NCI-H748 (cell line): ENCODE results near the gene CHMP2A.
"Not testable (repeated sequence)": the region's sequence is repeated elsewhere in the genome, so short reads cannot be mapped to it uniquely, and the experiment has no call there.

ENCODE experiments used
- DNase-seq: peaks from one replicate; lab custom pipeline; 2025; ENCODE audit not compliant: unreplicated experiment; lab: John Stamatoyannopoulos, UW

CHMP2A gene

DNA sequence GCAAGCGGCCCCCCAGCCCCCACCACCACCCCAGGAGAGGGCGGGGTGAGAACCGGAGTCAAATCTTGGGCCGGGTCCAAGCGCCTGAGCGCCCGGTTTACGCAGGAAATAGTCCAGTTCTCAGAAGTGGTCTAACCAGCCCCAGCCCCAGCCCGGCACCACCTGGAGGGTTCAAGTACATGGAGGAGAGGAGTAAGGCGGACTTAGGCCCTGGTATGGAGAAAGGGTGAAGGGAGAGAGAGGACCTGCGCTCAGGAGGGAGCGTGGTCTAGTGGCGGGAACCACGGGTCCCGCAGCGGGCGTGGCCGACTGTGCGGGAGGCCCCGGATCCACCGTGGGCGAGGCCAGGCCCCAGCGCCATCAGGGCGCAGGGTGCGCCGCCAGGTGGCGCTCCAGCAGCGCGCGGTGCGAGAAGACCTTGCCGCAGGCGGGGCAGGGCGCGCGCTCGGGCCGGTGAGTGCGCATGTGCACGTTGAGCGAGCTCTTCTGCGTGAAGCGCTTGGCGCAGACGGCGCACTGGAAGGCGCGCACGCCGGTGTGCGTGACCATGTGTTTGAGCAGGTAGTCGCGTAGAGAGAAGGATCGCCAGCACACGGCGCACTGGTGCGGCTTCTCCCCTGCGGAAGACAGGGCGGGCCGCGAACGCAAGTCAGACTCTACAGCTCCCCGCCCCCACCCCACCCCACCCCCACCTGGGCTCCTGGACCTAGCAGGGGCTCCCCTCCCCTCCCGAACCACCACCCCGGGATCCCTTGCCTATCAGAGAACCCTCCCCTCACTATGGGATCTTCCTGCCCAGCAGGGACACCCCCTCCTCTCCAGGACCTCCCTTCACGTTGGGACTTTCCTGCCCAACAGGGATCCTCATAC, 41.0 kb downstream of the CHMP2A start:
- peak; percentile 99 for DNase-seq

DNA sequence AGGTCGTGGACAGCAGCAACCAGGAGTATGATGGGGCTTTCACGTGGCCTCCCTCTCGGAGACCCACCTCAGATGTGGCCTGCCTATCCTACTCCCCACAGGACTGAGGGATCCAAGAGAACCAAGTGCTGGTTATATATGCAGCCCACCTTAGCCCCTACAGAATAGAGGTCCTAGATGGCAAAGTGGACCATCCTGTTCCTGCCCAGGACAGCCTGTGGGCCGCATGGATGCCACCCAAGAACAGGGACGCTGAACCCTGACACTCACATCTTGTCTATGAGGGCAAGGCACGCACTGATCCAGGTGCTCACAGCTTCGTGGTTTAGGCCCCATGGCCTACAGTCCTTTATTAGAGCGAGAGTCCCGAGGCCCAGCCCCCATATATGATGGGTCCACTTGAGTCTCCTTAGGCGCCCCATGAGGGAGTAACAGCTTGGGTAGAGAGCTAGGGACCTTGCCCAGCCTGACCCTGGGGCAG, 41.7 kb downstream of the CHMP2A start:
- DNase-seq, result no peak

DNA sequence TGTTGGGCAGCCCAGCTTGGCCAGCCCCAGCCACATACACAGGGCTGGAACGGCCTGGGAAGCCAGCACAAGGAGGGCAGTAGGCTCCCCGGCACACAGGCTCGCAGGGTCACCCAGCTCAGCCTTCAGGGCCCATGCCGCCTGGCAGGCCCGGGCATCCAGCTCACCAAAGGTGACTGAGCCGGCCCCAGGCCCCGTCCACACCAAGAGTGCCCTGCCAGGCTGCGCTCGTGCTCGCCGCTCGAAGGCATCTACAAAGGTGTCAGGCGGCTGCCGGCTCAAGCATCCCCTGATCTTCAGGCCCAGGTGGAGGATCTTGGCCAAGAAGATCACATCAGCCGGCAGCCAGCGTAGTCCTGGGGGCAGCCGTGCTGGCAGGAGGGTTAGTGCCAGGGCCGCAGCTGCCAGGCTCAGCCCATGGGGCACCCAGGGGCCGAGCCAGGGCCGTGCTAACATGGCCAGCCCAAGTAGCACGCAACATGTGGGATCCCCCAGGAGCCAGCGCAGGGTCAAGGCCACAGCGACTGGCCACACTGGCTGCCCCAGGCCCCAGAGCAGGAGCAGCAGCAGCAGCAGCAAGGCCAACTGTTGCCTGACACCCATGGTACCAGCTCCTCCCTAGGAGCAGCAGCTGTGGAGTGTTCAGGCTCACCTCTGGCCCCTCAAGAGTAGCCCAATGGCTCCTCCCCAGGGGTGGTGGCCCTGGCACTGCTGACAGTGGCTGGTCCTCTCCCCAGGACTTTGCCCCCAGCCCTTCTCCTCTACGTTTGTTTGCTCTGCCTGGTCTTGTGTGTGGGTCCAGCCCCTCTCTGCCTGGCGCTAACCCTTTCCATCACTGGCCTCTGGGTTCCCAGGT, 43.3 kb downstream of the CHMP2A start, which contains the start of gene SLC27A5:
Gene SLC27A5, minus strand, starts transcription at position 640 of the 856 bp plus-strand sequence. Its CDS starts 37 bp downstream, at position 603.
- no peak for DNase-seq

DNA sequence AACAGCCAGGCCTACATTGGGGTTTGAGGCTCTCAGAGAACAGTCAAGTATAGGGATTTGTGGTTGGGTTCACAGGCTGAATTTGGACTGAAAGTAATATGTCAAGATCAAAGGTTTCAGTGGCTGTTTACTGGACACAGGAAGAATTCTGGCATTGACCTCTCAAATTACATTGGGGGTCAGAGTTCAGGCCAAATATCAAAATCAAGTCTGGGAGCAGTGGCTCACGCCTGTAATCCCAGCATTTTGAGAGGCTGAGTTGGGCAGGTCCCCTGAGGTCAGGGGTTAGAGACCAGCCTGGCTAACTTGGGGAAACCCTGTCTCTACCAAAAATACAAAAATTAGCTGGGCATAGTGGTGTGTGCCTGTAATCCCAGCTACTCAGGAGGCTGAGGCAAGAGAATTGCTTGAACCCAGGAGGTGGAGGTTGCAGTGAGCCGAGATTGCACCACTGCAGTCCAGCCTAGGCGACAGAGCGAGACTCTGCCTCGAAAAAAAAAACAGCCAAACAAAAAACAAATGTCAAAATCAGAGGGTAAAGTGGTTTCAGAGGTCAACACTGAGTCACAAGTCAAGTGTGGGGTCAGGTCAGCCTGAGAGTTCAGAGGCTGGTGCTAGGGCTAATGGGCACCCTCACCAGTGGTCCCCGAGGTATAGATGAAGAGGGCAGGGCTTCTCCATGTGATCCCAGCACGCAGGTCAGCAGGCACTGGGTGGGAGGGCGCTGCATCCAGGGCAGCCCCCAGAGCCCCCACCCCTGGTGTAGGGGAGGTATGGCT, 44.6 kb downstream of the CHMP2A start:
- DNase-seq, result no peak

DNA sequence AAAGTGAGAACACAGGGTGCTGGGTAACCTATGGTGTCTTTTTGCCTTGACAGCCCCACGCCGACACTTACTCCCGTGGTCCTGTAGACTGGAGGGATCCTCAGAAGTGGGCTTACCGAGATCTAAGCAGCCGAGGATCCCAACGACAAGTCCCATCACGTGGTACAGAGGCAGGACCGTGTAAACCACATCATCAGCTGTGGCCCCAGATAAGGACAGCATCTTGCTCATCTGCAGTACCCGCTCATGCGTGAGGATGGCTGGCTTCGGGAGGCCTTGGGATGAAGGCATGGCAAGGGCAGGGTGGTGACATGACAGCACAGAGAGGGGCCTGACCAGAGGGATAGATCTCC, 45.2 kb downstream of the CHMP2A start:
- DNase-seq, result no peak

DNA sequence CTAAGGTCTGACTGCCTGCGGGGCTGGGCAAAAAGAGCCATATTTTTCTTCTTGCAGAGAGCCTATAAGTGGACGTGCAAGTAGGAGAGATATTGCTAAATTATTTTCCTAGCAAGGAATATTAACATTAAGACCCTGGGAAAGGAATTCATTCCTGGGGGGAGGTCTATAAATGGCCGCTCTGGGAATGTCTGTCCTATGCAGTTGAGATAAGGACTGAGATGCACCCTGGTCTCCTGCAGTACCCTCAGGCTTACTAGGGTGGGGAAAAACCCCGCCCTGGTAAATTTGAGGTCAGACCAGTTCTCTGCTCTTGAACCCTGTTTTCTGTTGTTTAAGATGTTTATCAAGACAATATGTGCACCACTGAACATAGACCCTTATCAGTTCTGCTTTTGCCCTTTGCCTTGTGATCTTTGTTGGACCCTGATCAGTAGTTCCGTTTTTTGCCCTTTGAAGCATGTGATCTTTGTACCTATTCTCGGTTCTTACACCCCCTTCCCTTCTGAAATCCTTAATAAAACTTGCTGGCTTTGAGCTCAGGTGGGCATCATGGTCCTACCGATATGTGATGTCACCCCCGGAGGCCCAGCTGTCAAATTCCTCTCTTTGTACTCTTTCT, 47.2 kb downstream of the CHMP2A start:
- DNase-seq, result not testable (repeated sequence)
